ENCODE data around the gene ASIC2. TPM values are rescaled to one million over a fixed set of nuclear protein-coding genes. Genes with fewer than 3 reads are reported as not detected.

The ASIC2 gene
- total RNA-seq, 1 experiment from 2014 or later: not detected

DNA sequence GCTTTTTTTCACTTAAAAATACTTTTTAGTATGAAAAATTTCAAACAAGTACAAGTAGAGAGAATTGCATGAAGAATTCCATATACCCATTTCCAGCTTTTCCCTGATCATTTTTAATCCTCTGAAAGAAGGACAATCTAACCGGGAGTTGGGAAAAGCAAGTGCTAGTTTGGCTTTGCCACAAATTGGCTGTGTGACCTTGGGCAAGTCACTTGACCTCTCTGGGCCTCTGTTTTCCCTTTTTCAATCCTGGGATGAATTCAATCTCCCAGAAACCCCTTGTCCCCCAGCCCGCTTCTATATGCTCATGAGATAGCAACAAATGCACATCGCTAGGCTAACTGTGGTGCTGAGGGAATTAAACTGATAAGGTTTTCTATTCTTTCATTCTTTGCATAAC lies 49.4 kb downstream of the ASIC2 start:
- no peak for DNase-seq (ENCODE audit: low spot score)

DNA sequence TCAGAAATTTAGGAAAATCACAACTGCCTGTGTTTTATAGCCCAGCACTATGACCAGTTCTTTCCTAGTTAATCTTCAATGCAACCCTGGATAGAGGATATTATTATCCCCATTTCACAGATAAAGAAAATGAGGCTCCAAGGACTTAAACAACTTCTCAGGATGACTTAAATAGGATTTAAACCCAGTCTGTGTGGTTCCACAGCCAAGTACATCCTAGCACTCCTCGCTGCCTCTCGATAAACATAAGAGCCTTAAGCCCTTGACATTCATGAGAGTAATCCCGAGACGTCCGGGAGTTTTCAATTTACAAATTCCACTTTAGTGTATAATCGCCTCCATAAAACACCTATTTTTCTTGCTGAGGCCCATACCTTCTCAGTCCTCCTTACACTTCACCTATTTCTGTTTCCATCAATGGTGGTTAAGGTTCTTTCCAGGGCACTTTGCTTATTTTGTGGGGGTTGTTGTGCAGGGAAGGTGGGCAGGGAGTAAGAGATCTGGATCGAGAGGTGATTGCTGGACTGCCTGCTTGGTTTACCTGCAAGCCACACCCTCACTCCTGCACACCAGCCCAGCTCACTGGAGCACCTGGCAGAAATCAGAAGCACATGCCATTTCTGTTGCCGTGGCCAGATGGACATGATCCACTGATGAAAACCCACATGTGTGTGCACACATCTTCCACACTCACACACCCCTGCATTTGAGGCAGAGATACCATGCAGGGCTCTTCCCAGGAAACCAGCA lies 50.5 kb downstream of the ASIC2 start:
- DNase-seq (ENCODE audit: low spot score): no peak

DNA sequence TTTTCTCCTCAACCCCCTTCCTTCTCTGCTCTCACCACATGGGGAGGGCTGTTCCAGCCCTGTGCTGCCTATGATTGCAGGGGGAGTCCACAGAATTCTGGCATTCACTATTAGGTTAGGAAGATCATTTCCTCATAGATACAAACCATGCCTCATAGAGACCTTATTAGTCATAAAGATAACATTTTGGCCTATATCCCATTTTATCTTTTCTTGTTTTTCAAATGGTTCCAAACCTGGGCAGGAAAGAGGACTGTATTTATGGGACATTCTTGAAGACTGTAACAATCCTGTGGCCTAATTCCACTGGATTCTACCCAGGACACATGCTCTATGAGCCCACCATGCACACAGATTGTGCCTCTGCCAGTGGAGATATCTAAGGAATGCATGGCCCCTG lies 51.7 kb downstream of the ASIC2 start:
- DNase-seq (ENCODE audit: low spot score): peak; percentile 15

DNA sequence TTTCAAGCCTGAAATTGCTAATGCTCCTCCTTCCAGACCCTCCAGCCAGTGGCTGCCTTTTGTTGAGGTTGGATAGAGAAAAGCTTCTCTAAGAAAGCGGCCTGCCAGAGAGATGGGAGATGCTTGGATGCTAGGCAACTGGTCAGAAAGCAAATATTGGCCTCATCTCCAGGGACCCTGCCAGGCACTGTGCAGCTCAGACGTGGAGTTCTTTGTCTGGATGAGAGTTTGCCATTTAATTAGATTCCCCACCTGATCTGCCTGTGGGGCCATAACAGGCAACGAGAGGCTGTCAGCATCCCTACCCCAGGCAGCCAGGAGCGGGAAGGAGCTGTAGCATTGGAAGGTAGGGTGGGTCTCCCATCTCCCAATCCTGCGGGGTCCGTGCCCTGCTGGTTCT lies 52.7 kb downstream of the ASIC2 start:
- no peak for DNase-seq (ENCODE audit: low spot score)

DNA sequence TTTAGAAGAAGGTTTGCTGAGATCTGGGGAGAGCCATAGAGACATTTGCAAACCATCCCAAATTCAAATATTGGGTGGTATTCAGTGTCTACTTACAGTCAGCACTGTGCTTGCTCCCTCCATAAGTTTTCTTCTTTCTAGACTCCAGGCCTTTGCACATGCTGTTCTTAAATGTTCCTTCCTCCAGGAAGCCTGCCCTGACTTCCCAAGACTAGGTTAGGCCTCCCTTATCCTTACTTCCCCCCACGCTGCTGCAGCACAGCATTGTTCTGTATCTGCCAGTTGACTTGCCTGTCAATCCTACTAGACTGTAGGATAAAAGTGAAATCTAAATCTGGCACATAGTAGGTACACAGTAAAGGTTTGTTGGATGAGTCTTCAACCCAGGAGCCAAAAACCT lies 53.4 kb downstream of the ASIC2 start:
- DNase-seq (ENCODE audit: low spot score): no peak

DNA sequence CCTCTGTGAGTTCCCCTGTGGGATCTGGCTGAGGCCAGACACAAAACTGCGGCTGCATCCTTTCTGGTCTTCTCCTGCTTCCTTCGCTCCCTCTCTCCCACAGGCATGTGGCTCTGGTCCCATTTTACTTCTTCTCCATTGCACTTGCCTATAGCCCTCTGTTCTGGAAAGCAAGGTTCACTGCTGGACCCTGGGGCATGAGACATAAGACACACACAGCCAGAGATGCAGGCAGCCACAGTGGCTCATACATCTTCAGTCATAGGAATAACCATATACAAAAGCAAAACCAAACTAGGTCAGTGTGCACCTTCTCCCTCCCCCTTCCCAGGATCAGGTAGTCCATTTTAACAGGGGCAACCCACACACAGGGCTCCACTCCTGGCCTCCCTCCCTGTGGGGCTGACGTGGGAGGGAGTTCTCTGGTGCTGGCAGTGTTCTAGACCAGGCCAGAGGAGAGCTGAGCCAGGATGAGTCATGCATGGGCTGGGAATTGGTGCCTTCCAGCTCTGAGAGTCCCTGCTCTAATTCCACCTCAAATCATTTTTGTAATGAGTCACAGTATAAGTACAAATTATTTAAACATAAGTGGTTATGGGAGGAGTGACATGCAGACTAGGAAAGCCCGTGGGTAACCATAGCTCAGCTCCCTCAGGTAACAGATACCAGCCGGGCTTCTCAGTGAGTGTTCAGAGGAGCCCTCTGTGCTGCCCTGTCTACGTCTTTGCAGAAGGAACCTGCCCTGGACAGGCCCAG lies 58.0 kb downstream of the ASIC2 start:
- peak; percentile 82 for DNase-seq (ENCODE audit: low spot score)

DNA sequence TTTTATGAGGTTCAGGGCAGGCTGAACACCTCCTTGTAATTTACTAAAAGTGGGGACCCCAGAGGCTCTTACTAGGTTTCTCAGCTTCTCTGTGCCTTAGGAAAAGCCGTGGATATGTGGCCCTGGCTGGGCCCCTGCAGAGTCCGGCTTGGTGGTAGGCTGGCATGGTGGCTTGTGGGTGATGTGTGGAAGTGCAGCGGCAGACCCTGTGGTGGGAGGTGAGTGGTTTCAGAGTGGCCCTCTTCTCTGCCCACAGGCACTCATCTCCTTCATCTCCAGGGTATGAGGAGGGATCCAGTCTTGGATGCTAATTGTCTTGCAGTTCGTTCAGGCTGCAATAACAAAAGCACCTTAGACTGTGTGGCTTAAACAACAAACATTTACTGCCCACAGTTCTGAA lies 58.9 kb downstream of the ASIC2 start:
- DNase-seq (ENCODE audit: low spot score): no peak

DNA sequence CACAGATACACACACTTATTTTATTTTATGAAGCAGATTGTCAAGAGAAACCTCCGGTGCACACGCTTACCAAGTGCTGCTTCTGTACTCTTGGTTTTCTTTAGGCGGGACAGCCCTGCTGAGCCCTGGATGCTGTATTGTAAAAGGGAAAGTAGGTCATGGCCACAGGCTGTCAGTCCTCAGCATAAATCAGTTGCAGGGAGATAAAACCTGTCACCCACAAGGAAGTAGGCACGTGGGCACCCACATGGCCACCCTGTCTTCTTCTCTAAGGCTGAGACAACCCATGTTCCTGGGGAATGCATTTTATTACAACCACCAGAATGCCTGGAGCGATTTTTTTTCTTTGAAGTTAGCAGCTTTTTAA lies 59.3 kb downstream of the ASIC2 start:
- peak; percentile 39 for DNase-seq (ENCODE audit: low spot score)

DNA sequence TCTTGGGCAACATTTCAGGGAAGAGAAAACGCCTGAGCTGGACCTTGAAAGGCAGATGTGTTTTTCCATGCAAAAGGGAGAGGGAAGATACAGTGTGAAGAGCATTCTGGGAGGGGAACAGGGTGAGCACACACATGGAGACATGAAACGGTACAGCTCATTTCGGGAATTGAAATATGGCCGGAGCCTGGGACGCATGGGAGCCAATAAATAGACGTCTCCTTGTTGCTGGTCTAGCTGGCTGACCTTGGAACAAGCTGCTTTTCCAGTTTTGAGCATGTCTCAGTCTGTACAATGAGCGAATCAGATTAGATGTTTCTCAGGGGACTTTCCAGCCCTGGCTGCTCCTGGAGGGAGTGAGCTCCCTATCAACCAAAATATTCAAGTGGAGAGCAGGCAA lies 63.6 kb downstream of the ASIC2 start:
- no peak for DNase-seq (ENCODE audit: low spot score)

DNA sequence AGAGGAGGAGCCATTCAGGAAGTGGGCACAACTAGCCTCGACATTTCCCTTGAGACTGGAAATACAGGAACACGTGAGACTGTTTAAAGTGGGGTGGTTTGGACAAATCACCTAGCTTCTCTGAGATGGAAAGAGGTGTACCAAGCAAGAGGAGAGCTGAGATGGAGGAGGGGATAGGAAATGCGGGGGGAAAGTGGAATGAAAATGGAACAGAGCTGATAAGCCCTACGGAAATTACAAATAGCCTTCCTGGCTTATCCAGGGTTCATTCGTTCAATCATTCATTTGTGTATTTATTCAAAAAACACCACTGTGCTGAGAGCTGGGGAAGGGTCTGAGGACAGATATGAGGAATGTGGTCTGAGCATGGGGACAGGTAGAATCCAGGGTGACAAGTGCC lies 64.1 kb downstream of the ASIC2 start:
- DNase-seq (ENCODE audit: low spot score): no peak

DNA sequence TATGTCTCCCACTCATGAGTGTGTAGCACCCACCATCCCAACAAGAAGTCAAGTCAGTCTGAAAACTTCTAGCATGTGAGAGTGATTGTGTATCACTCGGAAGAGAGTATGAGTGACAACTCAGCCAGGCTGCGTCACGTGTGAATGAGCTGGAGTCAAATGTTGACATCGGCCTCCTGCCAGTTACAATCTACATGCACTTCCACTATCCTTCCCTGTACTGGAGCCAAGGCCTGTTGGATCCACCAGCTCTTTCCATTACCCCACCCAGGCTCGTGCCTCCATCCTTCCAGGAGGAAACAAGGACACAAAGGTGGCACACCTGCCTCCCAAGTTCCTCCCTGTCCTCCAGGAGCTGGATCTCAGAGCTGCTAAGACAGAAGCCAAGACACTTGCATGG lies 64.5 kb downstream of the ASIC2 start:
- no peak for DNase-seq (ENCODE audit: low spot score)

DNA sequence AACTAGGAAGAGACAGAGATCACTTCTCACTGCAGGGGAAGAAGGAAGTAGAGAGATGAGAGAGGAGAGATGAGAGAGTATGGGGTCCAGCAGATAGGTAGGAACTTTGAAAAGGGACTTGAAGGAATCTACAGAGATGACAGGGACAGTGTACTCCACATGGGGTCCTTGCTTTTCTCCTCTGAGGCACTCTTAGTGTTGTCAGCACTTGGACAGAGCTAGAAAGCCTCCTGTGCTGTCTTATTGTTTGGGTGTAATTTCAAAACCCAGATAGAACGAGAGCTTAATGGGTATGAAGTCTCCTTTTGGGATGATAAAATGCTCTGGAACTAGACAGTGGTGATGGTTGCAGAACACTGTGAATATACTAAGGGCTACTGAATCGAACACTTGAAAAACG lies 65.2 kb downstream of the ASIC2 start:
- no peak for DNase-seq (ENCODE audit: low spot score)

DNA sequence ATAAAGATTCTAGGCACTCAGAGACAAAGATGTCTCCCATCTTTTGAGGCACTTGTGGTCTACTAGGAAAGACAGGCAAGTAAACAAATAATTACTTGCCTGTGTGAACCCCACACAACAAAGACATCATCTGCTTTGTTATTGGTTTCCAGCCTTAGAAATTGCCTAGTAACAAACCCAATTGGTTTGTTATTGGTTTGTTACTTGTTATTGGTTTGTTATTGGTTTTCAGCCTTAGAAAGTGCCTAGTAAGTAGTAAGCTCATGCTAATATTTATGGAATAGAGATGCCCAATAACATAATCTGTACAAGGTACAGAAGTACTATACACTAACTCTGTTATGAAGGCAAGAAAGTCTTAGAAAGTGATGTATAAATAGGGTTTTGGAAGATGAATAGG lies 67.1 kb downstream of the ASIC2 start:
- DNase-seq (ENCODE audit: low spot score): no peak

DNA sequence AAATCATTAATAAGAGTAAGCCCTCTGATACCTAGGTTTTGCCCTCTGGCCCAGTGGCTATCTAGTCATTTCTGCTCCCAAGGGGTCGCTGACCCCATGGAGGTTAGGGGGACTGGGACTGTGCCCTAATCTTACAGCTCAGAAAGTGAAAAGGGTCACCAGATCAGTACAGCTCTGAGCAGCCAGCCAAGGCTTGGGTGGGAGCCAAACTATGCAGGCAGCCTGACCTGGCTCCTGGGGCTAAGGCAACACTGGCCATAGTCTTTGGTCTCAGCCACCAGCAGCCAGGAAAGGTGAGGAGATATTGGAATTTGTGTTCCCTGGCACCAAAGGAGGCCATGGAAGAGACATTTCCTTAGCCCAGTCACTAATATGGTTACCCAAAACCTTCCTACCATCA lies 67.6 kb downstream of the ASIC2 start:
- DNase-seq (ENCODE audit: low spot score): no peak

DNA sequence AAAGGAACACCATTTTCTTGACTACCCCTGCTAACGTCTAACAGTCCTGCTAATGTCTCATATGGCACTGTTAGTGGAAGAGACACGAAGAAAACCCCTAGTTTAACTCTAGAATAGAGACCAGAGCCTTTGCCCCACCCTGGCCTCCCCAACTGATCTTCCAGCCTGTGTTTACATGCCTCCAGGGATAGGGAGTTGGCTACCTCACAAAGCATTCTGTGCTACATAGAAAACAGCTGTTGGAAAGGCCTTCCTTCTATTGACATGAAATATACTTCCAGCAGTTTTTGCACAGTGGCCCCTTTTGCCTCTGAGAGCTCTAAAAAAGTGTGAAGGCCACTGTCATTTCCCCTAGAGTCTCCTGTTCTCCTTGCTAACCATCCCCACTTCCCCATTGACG lies 73.1 kb downstream of the ASIC2 start:
- DNase-seq (ENCODE audit: low spot score): no peak

DNA sequence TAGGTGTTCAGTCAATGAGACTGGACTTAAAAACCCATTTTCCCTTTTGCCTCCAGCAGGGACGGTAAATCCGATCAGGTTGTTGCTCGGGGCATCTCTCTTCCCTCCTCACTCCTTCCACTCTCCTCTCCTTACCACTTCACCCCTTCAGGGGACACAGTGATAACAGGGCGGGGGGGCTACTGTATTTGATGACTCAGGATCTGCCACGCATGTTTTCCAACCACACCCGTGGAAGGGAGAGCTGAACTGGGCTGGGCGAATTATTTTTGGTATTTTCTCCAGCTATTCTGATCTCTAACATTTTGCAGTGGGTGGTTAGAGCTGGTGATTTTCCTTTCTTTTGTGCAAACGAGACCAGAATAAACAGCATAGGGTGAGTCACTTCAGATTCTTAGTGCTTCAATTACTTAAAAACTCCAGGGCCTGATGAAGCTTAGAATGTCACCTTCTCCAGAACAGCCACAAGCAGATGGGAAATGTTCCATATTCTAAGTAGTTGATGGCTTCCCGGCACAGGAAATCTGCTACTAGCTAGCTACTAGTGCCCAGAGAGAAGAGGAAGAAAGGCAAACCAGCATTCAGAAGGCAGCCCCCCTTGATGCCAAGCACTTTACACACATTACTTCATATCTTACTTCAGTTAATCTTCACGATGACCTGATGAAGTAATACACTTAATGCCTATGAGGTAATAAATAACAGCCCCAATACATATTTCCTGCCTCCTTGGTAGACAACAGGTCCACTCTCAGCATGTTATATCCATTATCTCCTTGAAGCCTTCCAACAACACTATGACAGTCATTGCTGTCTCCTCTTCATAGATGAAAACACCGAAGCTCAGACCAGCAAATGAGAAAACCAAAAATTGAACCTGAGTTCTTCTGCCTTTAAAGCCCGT lies 74.1 kb downstream of the ASIC2 start:
- DNase-seq (ENCODE audit: low spot score): peak; percentile 4

DNA sequence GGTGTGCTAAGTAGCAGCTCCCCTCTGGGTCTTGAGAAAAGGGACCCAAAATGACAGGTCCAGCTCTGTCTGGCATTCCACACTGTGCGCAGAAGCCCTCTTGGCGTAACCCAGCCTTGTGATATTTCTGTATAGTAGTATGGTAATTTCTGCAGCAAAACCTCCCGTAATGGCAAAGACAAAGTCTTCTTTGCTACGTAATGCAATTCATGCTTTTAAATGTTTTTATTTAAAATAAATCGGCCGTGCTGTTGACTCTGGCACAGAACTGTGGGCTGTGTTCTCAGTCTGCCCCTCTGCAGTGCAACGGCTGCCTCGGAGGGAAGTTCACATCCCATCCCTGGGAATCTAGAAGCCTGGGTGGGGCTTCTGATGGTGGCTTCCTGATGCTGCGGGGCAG lies 75.2 kb downstream of the ASIC2 start:
- DNase-seq (ENCODE audit: low spot score): no peak

DNA sequence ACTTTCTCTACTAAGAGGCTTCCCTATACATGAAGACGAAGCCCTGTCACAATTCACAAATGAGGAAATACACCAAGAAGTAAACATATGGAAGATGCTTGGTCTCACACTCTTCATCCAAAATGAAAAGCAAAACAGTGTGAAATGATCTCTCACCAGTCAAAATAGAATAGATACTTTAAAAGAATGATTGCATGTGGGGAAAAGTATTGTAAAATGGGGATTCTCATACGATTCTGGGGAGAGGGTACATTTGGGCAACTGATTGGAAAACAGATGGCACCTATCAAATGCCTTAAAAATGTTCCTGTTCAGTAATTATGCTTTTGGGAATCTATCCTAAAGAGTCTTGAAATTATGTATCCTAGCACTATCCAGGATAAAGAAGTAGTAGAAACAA lies 78.1 kb downstream of the ASIC2 start:
- no peak for DNase-seq (ENCODE audit: low spot score)

DNA sequence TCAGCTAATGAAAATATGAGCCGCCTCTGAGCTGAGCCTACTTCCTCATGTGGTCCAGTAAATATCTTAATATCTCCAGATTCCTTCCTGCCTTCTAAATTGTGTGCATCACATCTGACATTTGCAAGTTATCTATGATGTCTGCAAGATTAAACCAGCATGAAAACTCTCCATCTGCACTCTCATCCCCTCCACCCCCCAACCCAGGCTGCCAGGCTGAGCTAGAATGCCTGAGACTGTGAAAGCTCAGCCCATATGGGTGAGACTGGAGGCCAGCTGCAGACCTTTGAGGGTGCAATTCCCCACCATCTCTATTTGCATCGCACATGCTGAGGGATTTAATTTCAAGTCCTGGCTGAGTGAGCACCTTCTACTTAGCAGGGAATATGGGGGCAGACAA lies 82.8 kb downstream of the ASIC2 start:
- no peak for DNase-seq (ENCODE audit: low spot score)

DNA sequence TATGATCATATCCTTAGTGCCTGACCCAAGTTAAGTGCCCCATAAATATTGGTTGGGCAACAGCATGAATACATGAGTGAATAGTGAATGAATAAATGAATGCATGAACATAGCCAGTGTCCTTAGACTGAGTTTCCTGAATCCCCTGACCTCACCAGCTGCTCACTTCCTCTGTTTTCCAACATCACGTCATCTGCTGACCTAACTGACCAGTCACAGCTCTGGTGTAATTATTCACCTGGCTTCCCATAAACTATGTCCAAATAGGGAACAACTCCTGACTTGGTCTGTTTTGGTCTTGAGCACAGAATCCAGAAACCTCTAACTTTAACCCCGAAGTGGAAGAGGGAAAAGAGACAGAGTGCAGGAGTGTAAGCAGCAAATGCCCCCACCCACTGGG lies 83.4 kb downstream of the ASIC2 start:
- DNase-seq (ENCODE audit: low spot score): no peak

DNA sequence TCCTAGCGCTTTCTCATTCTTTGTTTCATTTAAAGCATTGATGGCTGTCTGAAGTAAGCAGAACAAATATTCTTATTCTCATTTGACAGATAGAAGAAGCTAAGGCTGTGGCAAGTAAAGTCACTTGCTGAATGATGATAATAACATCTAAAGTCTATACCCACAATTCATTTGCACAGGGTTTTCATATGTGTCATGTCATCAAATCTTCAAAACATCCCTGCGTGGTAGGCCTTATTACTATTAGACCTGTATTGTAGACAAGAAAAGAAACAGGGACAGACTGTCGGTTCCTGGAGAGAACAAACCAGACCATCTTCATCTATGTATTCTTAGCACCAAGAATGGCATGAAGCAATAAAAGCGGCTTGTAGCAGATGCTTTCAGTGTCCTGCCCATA lies 85.9 kb downstream of the ASIC2 start:
- no peak for DNase-seq (ENCODE audit: low spot score)

DNA sequence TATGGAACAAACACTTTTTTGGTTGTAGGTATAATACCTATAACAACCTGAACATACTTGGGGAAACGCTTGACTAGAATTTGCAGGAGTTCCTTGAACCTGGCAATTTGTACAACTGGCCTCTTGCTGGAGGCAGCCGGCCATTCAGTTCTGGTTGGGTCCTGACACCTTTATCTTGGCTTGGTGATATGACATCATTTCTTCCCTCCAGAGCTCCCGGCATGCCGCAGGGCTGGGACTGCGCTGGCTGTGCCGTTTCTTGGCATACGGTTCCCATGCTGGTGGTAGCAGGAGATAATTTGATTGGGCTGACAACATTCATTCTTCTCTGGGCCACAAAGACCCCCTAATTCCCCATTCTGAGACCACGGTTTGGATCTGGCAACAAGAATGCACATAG lies 87.5 kb downstream of the ASIC2 start:
- DNase-seq (ENCODE audit: low spot score): no peak

DNA sequence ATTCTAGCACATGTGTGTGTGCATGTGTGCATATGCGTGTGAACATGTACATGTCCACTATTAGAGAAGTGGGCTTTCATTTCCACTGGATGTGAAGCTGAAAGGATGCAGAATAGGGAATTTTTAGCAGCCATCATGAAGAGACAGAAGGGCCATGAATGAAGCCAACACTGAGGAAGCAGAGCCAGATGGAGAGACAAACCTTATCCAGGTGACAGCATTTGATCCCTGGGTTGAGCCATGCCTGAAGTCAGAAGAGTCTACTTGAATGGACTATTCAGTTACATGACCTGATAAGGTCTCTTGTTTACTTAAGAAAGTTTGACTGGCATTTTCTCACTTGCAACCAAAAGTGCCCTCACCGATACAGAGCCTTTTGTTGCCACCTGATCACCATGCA lies 88.4 kb downstream of the ASIC2 start:
- no peak for DNase-seq (ENCODE audit: low spot score)

Data from A172 (cell line).